Islet of Langerhans (tissue), 1 donor: ENCODE data around the gene CYP4V2.

Experiments
- FAIRE-seq: peaks from one replicate; lab custom pipeline; 2011; peaks lifted over from hg19 to GRCh38; lab: Jason Lieb, UNC

Gene CYP4V2

GRCh38 chr4:186189656-186190055 lies 1.7 kb upstream of the CYP4V2 start:
- FAIRE-seq = no peak

DNA sequence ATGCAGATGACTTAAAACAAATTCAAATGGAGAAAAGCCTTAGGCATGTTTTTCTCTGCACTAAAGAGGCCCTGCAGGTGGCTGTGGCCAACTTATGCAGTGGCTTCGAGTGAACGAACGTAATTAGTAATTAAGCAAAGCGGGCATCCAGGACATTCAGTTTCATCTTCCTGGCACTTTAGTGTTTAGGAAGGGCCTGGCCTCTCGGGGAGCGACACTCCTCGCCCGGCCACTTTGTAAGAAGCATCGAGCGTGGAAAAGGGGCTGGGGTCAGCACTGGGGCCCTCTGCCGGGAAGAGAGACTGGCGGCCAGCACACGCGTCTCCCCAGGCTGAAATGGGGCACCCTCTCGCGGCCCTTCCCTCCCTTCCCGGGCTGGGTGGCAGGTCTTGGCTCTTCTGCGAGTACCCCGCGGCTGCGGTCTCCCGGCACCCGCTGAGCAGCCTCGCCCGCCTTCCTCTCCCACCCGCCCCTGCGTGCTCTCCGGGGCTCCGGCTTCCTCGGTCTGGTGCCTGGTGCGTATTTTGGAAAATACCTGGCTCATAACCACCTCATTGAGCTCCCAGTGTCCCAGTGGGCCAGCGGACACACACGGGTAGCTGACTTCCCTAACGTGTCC lies 677 bp upstream of the CYP4V2 start:
- FAIRE-seq = no peak

- peak; percentile 56 for FAIRE-seq
These were observed 772 bp downstream of the CYP4V2 start for GRCh38 chr4:186192066-186192612.

GRCh38 chr4:186193851-186194250 lies 2.5 kb downstream of the CYP4V2 start:
- no peak for FAIRE-seq

DNA sequence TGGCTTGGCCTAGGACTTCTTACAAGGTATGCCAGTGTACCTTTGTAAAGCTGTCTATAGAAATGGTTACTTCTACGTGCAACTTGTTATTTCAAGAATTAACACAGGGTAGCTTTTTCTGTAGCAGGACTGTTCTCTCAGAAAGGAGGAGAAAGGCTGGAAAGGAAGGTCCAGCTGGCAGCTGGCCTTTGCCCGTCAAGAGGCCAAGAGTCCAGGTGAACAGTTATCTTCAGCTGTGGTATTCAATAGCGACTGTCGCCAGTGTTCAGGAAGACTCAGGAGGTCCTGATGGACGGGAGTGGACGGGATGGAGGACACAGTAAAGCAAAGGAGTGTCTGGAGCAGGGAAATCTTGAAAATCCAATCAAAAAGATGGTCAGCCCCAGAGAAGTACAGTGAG lies 4.7 kb downstream of the CYP4V2 start:
- no peak for FAIRE-seq

DNA sequence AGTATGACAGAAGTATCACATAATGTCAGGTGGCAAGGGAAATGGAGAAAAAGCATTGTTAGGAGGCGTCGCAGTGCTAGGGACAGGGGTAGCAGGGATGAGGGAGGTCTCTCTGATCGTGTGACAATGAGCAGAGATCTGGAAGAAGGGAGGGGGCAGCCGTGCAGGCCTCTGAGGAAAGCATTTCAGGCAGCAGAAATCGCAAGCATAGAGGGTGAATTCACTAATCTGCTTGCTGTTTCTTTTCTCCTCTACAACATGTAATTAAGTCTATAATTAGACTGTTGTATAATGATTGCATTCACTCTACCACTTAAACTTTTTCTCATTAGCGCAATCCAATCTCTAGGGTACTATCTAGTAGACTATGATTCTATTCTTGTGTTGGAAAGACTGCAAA lies 9.1 kb downstream of the CYP4V2 start:
- no peak for FAIRE-seq

DNA sequence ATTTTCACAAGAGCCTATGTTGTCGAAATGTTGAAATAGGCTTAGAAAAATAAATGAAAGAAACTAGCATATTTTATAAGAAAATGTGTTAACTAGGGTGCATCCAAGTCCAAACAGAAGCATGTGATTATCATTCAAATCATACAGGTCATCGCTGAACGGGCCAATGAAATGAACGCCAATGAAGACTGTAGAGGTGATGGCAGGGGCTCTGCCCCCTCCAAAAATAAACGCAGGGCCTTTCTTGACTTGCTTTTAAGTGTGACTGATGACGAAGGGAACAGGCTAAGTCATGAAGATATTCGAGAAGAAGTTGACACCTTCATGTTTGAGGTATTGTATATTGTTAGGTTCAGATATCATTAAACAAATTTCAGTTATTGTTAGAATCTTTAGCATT lies 9.6 kb downstream of the CYP4V2 start:
- no peak for FAIRE-seq

- no peak for FAIRE-seq
These were observed 10.3 kb downstream of the CYP4V2 start for GRCh38 chr4:186201535-186202230.

DNA sequence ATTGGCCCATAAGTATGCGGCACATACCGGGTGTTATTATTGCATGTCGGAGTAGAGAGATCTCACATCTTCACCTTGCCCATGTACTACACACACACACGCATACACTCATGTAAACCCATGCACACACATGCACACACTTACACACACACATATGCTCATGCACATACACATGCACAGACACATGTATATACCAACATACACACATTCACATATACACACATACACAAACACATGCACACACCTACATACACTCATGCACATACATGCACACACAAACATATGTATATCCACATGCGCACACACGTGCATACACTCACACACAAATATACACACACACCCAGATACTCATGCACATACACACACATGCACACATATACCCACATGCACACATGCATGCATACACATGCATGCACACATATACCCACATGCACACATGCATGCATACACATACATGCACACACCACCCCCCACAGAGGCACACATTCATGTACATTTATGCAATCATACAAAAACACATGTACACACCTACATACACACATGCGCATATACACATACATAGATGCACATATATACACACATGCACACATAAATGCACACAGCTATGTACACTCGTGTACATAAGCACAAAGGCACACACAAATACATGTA lies 11.2 kb downstream of the CYP4V2 start:
- no peak for FAIRE-seq

GRCh38 chr4:186203406-186203805 lies 12.0 kb downstream of the CYP4V2 start:
- FAIRE-seq = no peak

GRCh38 chr4:186204103-186204559 lies 12.8 kb downstream of the CYP4V2 start:
- no peak for FAIRE-seq

DNA sequence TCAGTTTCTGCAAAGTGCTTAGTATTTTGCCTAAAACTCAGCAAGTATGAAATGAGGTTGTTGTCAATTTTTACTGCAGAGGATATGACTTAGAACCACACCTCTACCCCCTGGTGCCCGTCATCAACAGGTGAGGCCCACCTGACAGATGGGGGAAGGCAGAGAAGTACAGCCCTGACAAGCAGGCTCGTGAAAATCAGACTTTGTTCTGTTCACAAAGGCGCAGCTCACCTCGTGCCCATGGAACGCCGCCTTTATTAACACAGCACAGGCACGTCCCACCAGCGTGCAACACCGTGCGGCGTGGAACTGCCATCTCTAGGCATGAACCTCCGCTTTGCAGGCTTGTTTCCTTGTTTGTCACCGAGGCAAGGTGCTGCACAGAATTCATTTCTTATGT lies 13.3 kb downstream of the CYP4V2 start:
- no peak for FAIRE-seq

DNA sequence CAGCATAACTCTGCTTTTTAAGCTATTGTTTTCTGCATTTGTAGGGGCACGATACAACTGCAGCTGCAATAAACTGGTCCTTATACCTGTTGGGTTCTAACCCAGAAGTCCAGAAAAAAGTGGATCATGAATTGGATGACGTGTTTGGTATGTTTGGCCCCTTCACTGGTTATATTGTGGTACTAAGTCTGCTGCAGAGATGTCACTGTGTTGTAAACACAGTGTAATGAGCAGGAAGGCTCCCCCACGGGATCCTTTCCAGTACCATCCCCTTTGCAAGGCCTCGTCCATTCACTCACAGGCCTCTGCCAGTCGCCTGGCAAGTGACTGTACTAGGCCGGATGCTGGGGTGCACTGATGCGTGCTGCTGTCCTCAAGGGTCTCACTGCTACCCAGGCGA lies 13.8 kb downstream of the CYP4V2 start:
- no peak for FAIRE-seq

- no peak for FAIRE-seq
These were observed 25.2 kb downstream of the CYP4V2 start for GRCh38 chr4:186216465-186217024.

- no peak for FAIRE-seq
These were observed 26.4 kb downstream of the CYP4V2 start for GRCh38 chr4:186217733-186218293.

GRCh38 chr4:186221624-186222023 lies 30.3 kb downstream of the CYP4V2 start:
- no peak for FAIRE-seq

DNA sequence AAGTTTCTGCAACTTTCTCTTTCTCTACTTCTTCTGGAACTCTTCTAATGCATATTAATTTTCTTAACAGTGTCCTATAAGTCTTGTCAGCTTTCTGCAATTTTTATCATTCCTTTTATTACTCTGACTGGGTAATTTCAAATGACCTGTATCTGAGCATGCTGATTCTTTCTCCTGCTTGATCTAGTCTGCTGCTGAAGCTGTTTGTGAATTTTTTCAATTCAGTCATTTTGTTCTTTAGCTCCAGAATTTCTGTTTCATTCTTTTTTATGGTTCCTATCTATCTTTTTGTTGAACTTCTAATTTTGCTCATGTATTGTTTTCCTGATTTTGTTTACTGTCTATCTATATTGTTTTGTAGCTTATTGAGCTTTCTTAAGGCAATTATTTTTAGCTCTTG lies 34.5 kb downstream of the CYP4V2 start:
- no peak for FAIRE-seq

GRCh38 chr4:186226521-186227189 lies 35.3 kb downstream of the CYP4V2 start:
- FAIRE-seq = no peak

DNA sequence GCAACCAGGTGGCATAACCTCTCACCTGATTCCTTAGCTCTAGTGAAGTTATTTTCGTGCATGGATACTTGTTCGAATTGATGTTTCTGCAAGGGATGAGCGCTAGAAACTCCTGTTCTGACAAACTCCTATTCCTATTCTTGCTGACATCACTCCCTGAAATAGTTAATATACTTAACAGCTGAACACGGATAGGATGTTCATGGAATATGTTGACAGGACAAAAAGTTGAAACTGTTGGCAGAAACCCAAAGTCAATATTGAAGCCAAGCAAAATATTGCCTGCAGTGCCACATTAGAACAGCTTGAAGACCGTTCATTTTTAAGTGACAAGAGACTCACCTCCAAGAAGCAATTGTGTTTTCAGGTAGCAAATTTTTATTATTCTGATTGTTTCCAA lies 35.9 kb downstream of the CYP4V2 start, which contains the start of gene KLKB1:
Gene KLKB1 (plus strand): TSS at position 287 of the 400 bp plus-strand sequence. CDS start 689 bp downstream, outside the sequence.
- peak; percentile 99 for FAIRE-seq

DNA sequence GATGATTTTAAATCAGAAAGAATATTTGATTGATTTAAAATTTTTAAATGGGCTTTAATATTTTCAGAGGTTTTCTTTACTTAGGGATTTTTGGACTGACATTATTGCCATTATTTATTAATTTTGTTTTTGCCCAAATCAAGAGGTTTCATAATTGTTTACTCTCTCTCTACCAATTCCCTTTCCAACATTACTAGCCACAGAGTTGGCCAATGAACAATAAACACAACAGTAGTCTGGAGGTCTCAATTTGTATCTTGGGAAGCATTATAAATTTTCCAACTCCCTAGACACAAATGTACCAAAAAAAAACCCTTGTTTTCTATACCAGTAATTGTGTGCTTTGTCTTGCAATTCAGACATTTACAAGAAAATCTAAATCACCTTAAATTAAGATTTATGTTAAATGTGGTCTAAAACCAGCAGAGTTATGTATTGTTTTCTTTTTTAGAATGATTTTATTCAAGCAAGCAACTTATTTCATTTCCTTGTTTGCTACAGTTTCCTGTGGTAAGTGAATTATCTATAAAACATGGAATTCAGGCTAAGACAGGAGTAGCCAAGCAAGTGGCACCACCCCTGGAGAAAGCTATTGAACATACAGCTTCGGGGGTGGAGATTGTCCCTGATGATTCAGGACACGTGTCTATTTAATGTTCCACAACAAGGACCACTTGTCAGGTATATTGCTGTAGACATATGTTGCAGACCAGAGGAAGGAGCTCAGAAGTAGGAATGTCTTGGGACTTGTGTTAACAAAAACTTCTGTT lies 36.6 kb downstream of the CYP4V2 start:
- FAIRE-seq = no peak

DNA sequence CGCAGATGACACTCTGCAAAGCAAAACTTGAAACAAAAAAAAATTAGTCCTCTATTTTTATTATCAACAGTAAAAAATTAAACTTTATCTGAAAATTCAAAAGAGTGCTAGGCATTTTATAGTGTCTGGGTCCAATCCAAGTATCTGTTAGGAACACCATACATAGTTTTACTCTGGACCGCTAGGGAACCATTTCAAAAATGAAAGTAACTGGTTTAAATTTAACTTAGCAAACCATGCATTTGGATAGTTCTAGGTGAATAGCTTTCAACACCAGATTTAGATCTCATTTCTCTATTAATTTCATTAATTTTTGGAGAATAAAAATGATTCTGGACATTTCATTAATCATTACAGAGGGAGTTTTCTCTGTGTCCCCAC lies 37.1 kb downstream of the CYP4V2 start:
- FAIRE-seq = peak; percentile 71
